Stomach smooth muscle (tissue), 2 donors: ENCODE results near the gene JAKMIP2.
"Not testable (repeated sequence)": the region's sequence is repeated elsewhere in the genome, so short reads cannot be mapped to it uniquely, and the experiment has no call there.

Source experiments
- H3K27ac ChIP-seq: one replicate; pipeline ENCODE4 v1.7.0; 2013; ENCODE audit warnings: mild to moderate bottlenecking, low read length, inconsistent platforms
- H3K27me3 ChIP-seq, 2 donors: one replicate each; pipeline ENCODE4 v1.7.0; 2013; ENCODE audit warnings: low read length in 2 of 2; ENCODE audit not compliant: insufficient read depth in 2 of 2, control insufficient read depth in 1 of 2
- H3K36me3 ChIP-seq, 2 donors: one replicate each; pipeline ENCODE4 v1.7.0; 2013; ENCODE audit warnings: low read length in 2 of 2; ENCODE audit not compliant: control insufficient read depth in 2 of 2, insufficient read depth in 2 of 2
- H3K4me1 ChIP-seq: one replicate; pipeline ENCODE4 v1.7.0; 2013; ENCODE audit warnings: low read length; ENCODE audit not compliant: control insufficient read depth, insufficient read depth
- H3K4me3 ChIP-seq, 2 donors: one replicate each; pipeline ENCODE4 v1.7.0; 2013; ENCODE audit warnings: low read length in 2 of 2
- H3K9ac ChIP-seq, 2 donors: one replicate each; pipeline ENCODE4 v1.7.0; 2013; ENCODE audit warnings: low read length in 2 of 2, mild to moderate bottlenecking in 1 of 2
- H3K9me3 ChIP-seq, 2 donors: one replicate each; pipeline ENCODE4 v1.7.0; 2013; ENCODE audit warnings: low read length in 2 of 2; ENCODE audit not compliant: control insufficient read depth in 2 of 2
- donor health status: healthy.
- donor health status: Pancreatic carcinoma.

Gene JAKMIP2

DNA sequence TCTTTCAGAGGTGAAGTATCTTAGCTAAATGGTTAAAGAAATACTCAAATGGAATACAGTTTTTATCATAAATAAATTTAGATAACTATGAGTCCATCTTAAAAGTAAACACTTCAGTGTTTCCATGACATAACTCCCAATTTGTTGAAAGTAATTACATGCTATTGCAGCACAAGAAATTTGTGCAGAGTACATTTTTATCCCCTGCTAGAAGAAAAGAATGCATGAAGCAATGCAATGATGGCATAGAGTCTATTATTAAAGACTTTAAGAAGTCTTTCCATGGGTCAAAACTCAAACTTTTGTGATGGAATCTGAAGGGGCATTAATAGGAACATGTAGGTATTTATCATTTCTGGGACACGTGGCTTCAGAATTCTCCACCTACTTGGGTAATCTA lies 166.1 kb downstream of the JAKMIP2 start:
- H3K36me3 ChIP-seq: peaks cover 0 to 4% of the 10 kb centered on the region in 2 donors
- H3K27me3 ChIP-seq: no peaks in the 10 kb centered on the region
- H3K9me3 ChIP-seq: no peaks in the 10 kb centered on the region
- H3K4me3 ChIP-seq: no peak overlapping the region
- no peak overlapping the region for H3K27ac ChIP-seq
- H3K4me1 ChIP-seq: no peaks in the 10 kb centered on the region
- H3K9ac ChIP-seq: no peak overlapping the region

DNA sequence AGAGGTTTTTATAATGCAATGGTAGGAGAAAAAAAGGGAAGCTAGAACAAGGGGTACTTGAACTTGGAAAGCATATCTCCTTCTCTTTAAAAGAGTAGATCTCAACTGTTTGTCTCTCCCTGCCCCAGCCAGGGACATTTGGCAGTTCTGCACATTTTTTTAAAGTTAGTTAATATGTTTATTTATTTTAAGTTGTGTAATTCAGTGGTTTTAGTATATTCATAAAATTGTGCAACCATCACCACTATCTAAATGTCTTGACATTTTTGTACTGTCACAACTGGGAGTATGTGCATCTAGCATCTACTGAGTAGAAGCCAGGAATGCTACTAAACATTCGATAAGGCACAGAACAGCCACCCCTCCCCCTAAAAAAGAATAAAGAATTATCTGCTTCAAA lies 169.2 kb downstream of the JAKMIP2 start:
- H3K9ac ChIP-seq: no peak overlapping the region
- H3K36me3 ChIP-seq: peaks cover 0 to 4% of the 10 kb centered on the region in 2 donors
- no peaks in the 10 kb centered on the region for H3K9me3 ChIP-seq
- H3K27me3 ChIP-seq: no peaks in the 10 kb centered on the region
- H3K4me3 ChIP-seq: no peak overlapping the region
- no peaks in the 10 kb centered on the region for H3K4me1 ChIP-seq
- H3K27ac ChIP-seq: no peak overlapping the region

DNA sequence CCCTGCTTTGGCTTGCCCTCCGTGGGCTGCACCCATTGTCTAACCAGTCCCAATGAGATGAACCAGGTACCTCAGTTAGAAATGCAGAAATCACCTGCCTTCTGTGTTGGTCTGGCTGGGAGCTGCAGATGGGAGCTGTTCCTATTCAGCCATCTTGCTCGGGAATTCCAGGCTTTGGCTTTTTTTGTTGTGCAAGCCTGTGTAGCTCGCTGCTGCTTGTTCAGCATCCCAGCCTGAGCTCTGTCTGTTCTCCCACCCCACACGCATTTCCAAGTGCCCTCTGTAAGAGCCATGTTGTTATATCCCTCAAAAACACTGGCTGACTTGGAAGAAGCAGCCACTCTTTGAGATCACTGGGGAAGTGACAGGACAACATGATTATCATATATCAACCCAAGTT lies 171.0 kb downstream of the JAKMIP2 start:
- Histone ChIP-seq H3K9me3 (no peaks in the 10 kb centered on the region), H3K27ac (no peak overlapping the region), H3K27me3 (no peaks in the 10 kb centered on the region), H3K36me3 (peaks cover 0 to 4% of the 10 kb centered on the region in 2 donors), H3K9ac (no peak overlapping the region), H3K4me1 (no peaks in the 10 kb centered on the region), H3K4me3 (no peak overlapping the region)

DNA sequence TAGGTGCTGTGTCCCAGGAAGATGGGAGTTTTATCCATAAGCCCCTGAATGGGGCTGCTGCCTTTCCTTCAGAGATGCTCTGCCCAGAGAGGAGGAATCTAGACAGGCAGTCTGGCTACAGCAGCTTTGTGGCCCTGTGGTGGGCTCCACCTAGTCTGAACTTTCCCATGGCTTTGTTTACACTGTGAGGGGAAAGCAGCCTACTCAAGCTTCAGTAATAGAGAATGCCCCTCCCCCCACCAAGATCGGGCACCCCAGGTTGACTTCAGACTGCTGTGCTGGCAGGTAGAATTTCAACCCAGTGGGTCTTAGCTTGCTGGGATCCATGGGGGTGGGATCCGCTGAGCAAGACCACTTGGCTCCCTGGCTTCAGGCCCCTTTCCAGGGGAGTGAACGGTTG lies 171.7 kb downstream of the JAKMIP2 start:
- no peak overlapping the region for H3K27ac ChIP-seq
- no peak overlapping the region for H3K4me3 ChIP-seq
- H3K4me1 ChIP-seq: no peaks in the 10 kb centered on the region
- H3K27me3 ChIP-seq: no peaks in the 10 kb centered on the region
- no peak overlapping the region for H3K9ac ChIP-seq
- peaks cover 0 to 4% of the 10 kb centered on the region in 2 donors for H3K36me3 ChIP-seq
- no peaks in the 10 kb centered on the region for H3K9me3 ChIP-seq

DNA sequence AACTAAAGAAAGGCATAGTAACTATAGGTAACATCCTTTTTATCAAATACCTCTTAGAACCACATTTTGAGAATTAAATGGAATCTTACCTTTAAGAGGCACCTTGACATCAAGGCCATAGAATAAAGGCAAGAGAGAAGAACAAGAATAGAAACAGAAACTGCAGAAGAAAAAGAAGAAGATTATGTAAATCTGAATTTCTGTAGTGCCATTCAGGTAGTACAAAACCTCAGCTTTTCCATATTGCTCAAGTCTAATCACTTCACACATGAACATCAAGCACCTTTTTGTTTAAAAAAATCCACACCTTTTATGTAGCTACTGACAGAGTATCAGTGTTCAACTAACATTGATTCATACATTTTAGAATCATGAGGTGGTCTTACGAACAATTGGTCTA lies 180.9 kb downstream of the JAKMIP2 start:
- Histone ChIP-seq H3K27me3 (no peaks in the 10 kb centered on the region), H3K9ac (no peak overlapping the region), H3K36me3 (no peaks in the 10 kb centered on the region), H3K4me3 (no peak overlapping the region), H3K4me1 (no peaks in the 10 kb centered on the region), H3K9me3 (no peaks in the 10 kb centered on the region), H3K27ac (no peak overlapping the region)

DNA sequence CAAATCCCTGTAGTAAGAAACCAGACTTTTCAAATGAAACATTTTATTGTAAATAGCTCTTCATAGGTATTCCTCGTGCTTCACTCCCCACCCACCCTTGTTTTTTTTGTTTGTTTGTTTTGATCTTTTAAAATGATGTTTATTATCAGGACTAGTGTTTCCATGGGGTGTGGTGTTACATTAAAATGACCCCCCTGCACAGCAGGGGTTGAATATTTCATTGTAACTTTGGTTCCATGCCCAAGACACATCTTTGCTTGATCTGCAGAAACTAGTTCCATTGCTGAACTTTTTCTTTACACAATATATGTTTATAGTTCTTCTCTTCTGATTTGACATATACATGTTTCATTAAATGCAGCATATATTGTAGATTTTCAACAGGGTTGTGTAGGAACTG lies 191.4 kb downstream of the JAKMIP2 start:
- no peaks in the 10 kb centered on the region for H3K27me3 ChIP-seq
- H3K4me1 ChIP-seq: no peaks in the 10 kb centered on the region
- no peaks in the 10 kb centered on the region for H3K9me3 ChIP-seq
- peak overlapping the region in 1 of 2 donors; percentile 29 for H3K4me3 ChIP-seq
- no peak overlapping the region for H3K9ac ChIP-seq
- no peaks in the 10 kb centered on the region for H3K36me3 ChIP-seq
- H3K27ac ChIP-seq: no peak overlapping the region

DNA sequence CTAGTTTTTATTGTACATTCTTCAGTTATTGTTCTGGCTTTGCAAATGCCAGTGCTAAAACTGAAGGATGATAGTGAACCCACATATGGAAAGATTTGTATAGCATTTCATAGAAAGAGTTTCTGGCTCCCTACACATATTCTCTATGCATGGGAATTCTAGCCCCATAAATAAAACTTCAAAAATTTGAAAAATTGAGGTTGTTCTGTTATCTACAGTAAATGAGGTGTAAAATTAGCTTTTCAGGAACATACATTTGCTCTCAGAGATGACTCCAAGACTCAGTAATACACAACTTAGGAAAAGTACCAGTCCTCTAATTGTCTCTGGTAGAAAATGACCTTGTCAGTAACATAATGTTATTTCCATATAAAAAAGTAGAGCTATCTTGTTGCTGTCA lies 192.4 kb downstream of the JAKMIP2 start:
- no peak overlapping the region for H3K4me3 ChIP-seq
- H3K9me3 ChIP-seq: no peaks in the 10 kb centered on the region
- no peaks in the 10 kb centered on the region for H3K27me3 ChIP-seq
- H3K27ac ChIP-seq: no peak overlapping the region
- no peaks in the 10 kb centered on the region for H3K36me3 ChIP-seq
- no peaks in the 10 kb centered on the region for H3K4me1 ChIP-seq
- H3K9ac ChIP-seq: no peak overlapping the region

DNA sequence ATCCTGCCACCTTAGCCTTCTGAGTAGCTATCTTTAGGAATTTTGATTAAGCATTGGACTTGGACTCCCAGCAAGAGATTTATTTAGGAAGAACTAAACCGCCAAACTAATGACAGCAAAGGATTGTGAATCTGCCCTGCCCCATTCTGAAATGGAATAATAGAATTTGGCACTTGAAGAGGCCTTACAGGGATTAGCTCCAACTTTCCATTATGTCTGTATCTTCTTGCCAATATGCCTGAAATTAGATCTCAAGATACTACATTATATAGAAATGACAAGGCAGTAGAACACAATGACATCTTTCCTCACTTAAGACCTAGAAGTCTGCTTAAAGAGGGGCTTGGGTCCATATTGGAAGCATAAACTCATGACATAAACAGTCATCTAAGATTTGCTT lies 195.7 kb downstream of the JAKMIP2 start:
- Histone ChIP-seq H3K4me1 (no peaks in the 10 kb centered on the region), H3K36me3 (no peaks in the 10 kb centered on the region), H3K9me3 (no peaks in the 10 kb centered on the region), H3K4me3 (peak overlapping the region in 1 of 2 donors; percentile 15), H3K27ac (no peak overlapping the region), H3K27me3 (no peaks in the 10 kb centered on the region), H3K9ac (no peak overlapping the region)

DNA sequence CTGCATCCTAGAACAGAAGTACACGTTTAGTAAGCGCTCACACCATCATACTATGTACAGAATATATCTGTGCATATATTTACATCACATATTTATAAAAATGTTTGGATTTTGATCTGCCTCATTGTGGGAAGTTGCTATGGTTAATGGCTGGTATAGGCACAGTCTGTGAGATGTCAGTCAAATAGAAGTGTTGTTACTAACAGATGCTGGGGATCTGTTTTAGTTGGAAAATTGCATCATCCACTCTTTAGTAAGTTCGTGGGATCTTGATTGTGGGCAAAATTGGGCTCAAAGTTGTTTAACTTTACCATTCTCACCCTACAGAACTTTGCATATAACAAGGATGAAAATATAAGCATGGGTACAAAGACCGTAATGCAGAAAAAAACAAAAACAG lies 196.3 kb downstream of the JAKMIP2 start:
- Histone ChIP-seq H3K4me3 (no peak overlapping the region), H3K27me3 (no peaks in the 10 kb centered on the region), H3K9me3 (no peaks in the 10 kb centered on the region), H3K36me3 (no peaks in the 10 kb centered on the region), H3K27ac (no peak overlapping the region), H3K9ac (no peak overlapping the region), H3K4me1 (no peaks in the 10 kb centered on the region)

DNA sequence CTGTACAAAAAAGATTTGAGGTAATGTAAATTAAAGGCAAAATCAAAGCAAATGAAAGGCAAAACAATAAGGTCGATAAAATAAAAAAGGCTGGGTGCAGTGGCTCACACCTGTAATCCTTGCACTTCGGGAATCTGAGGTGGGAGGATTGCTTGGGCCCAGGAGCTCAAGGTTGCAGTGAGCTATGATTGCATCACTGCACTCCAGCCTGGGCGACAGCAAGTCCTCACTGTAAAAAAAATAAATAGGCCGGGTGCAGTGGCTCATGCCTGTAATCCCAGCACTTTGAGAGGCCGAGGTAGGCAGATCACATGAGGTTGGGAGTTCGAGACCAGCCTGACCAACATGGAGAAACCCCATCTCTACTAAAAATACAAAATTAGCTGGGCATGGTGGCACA lies 200.3 kb downstream of the JAKMIP2 start:
- H3K9me3 ChIP-seq, H3K9ac ChIP-seq: not testable (repeated sequence)

DNA sequence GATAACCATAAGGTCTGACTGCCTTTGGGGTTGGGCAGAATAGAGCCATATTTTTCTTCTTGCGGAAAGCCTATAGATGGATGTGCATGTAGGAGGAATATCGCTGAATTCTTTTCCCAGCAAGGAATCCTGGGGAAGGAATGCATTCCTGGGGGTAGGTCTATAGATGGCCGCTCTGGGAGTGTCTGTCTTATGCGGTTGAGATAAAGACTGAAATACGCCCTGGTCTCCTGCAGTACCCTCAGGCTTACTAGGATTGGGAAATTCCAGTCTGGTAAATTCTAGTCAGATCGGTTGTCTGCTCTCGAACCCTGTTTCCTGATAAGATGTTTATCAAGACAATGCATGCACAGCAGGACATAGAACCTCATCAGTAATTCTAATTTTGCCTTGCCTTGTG lies 202.1 kb downstream of the JAKMIP2 start:
- H3K27ac ChIP-seq, H3K27me3 ChIP-seq, H3K9me3 ChIP-seq, H3K9ac ChIP-seq, H3K36me3 ChIP-seq, H3K4me1 ChIP-seq, H3K4me3 ChIP-seq: not testable (repeated sequence)

More for the DNA sequence above, 200.3 kb downstream of the JAKMIP2 start:
- H3K4me3 ChIP-seq, H3K27me3 ChIP-seq, H3K36me3 ChIP-seq, H3K27ac ChIP-seq, H3K4me1 ChIP-seq: not testable (repeated sequence)
